Stimulated activated naive B cell treated with anti-CD40 and anti-IgM and Interleukin-4, amounts not matched to agents 10 μg/mL and 1 μg/mL and 100 μg/mL, for 72 hours (primary cell): ENCODE measurements around the gene METTL16.
A peak's percentile ranks its signal among the peaks of the same experiment; 100 is the strongest.

ENCODE experiments used
- ATAC-seq, 2 donors: fragments of 150-1000 bp; cut with Tn5 transposase; replicated peaks; 2 replicates each; pipeline ENCODE4 v1.10.0; 2021; ENCODE audit warnings: moderate library complexity in 1 of 2
- DNase-seq: peaks from one replicate; pipeline ENCODE4 v3.0.0; 2021
- H3K27ac Mint-ChIP-seq: one replicate; pipeline ENCODE4 v1.8.0; 2022; ENCODE audit warnings: mild to moderate bottlenecking, mixed read lengths
- H3K27me3 Mint-ChIP-seq, 2 donors: one replicate each; pipeline ENCODE4 v1.8.0; 2022; ENCODE audit warnings: mixed read lengths in 2 of 2
- H3K36me3 Mint-ChIP-seq, 2 donors: one replicate each; pipeline ENCODE4 v1.8.0; 2022; ENCODE audit warnings: mixed read lengths in 2 of 2, mild to moderate bottlenecking in 1 of 2
- H3K4me1 Mint-ChIP-seq, 2 donors: one replicate each; pipeline ENCODE4 v1.8.0; 2022; ENCODE audit warnings: mixed read lengths in 2 of 2, mild to moderate bottlenecking in 1 of 2
- H3K4me3 Mint-ChIP-seq, 2 donors: one replicate each; pipeline ENCODE4 v1.8.0; 2022; ENCODE audit warnings: mild to moderate bottlenecking in 2 of 2, mixed read lengths in 2 of 2, moderate library complexity in 1 of 2
- H3K9me3 Mint-ChIP-seq, 2 donors: one replicate each; pipeline ENCODE4 v1.8.0; 2022; ENCODE audit warnings: mixed read lengths in 2 of 2, mild to moderate bottlenecking in 1 of 2

METTL16 gene

DNA sequence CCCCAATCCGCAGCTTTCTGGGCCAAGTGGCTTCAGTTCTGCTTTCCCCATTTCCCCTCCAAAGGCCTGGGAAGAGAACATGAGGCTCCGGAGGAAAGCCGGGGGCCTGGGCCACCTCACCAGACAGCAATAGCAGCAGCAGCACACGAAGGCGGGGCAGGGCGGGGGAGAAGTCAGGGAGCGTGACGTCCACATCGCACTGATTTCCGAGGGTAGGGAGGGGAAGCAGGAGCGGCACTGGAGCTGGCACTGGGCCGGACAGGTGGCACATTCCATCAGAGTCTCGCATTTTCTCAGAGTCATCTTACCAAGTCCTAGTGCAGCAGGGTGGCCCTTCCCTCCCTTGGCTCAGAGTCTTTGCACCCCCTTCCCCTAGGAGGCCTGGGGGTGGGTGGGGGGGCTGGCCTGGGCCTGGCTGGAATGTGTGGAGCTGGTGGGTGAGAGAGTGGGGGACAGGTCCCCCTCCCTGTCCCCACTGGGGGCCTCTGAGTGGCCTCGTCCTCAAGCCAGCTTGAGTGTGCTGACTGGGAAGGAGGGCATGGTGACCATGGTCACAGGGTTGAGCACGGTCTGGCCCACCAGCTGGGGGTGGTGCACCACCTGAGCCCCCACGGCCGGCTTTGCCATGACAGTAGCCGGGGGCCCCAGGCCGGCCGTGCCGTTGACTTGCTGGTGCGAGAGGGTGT is 125.1 kb downstream of the METTL16 start:
- Mint-ChIP-seq H3K36me3 (peaks cover 13 to 25% of the 10 kb centered on the region in 2 donors), H3K27me3 (no peaks in the 10 kb centered on the region), H3K27ac (peak overlapping the region; percentile 20), H3K4me1 (peaks cover 22 to 43% of the 10 kb centered on the region in 2 donors), H3K4me3 (no peak overlapping the region), H3K9me3 (no peaks in the 10 kb centered on the region)
- ATAC-seq (no peak), DNase-seq (no peak)

- ATAC-seq, result no peak
- peaks cover 14 to 33% of the 10 kb centered on the region in 2 donors for H3K4me1 Mint-ChIP-seq
- no peaks in the 10 kb centered on the region for H3K9me3 Mint-ChIP-seq
- H3K4me3 Mint-ChIP-seq, result no peak overlapping the region
- peaks cover 13 to 23% of the 10 kb centered on the region in 2 donors for H3K36me3 Mint-ChIP-seq
- no peaks in the 10 kb centered on the region for H3K27me3 Mint-ChIP-seq
- no peak overlapping the region for H3K27ac Mint-ChIP-seq
- DNase-seq, result no peak
These were observed 126.2 kb downstream of the METTL16 start for GRCh38 chr17:2385240-2386210.

GRCh38 chr17:2384439-2385127 is 127.1 kb downstream of the METTL16 start:
- Mint-ChIP-seq H3K27me3 (no peaks in the 10 kb centered on the region), H3K4me1 (peaks cover 13 to 24% of the 10 kb centered on the region in 2 donors), H3K9me3 (no peaks in the 10 kb centered on the region), H3K27ac (peak overlapping the region; percentile 51), H3K4me3 (no peak overlapping the region), H3K36me3 (peaks cover 13 to 22% of the 10 kb centered on the region in 2 donors)
- ATAC-seq, result no peak
- no peak for DNase-seq

- DNase-seq, result no peak
- Mint-ChIP-seq H3K36me3 (peaks cover 13 to 19% of the 10 kb centered on the region in 2 donors), H3K4me3 (no peak overlapping the region), H3K9me3 (no peaks in the 10 kb centered on the region), H3K27ac (no peak overlapping the region), H3K4me1 (peaks cover 8 to 15% of the 10 kb centered on the region in 2 donors), H3K27me3 (no peaks in the 10 kb centered on the region)
- no peak for ATAC-seq
These were observed 128.0 kb downstream of the METTL16 start for GRCh38 chr17:2383628-2384167.

GRCh38 chr17:2380950-2381649 is 130.6 kb downstream of the METTL16 start:
- no peak overlapping the region for H3K4me3 Mint-ChIP-seq
- ATAC-seq, result no peak
- H3K27me3 Mint-ChIP-seq, result no peaks in the 10 kb centered on the region
- no peak overlapping the region for H3K27ac Mint-ChIP-seq
- peaks cover 14 to 20% of the 10 kb centered on the region in 2 donors for H3K36me3 Mint-ChIP-seq
- peaks cover 2 to 5% of the 10 kb centered on the region in 2 donors for H3K4me1 Mint-ChIP-seq
- no peaks in the 10 kb centered on the region for H3K9me3 Mint-ChIP-seq
- DNase-seq, result no peak

DNA sequence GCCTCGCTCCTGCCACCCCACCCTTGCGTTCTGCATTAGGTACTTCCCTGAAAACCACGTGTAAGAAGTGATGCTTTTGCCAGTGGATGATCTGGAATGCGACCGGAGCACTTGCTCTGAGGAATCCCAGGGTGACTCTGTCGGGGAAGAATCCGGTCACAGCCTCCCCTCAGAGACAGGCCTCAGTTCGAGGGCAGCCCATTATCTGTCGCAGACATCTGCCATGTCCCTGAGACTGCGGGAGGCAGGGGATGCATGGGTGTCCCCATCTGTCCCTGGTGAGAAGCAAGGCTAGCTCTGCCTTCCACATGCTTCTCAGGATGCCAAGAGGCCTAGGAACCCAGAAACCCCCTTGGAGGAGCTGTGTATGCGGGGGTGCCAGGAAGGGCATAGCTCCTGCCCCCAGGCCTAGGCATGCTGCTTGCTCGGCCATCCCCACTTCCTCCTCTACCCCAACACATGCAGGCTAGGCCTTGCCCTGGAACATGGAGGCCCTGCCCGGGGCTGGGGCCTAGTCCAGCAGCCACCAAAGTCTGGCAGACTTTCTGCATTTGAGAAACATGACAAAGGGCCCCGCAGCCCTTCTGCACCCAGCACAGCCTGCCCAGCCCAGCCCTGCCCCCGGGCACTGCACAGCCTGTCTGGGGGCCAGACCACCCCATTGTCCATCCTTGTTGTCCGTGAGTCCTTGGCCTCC is 131.3 kb downstream of the METTL16 start:
- H3K36me3 Mint-ChIP-seq, result peaks cover 17 to 23% of the 10 kb centered on the region in 2 donors
- ATAC-seq (no peak), DNase-seq (no peak)
- H3K4me1 Mint-ChIP-seq, result peaks cover 2 to 5% of the 10 kb centered on the region in 2 donors
- H3K9me3 Mint-ChIP-seq, result no peaks in the 10 kb centered on the region
- H3K4me3 Mint-ChIP-seq, result no peak overlapping the region
- no peaks in the 10 kb centered on the region for H3K27me3 Mint-ChIP-seq
- H3K27ac Mint-ChIP-seq, result no peak overlapping the region

GRCh38 chr17:2379489-2380225 is 132.0 kb downstream of the METTL16 start:
- H3K4me1 Mint-ChIP-seq, result peaks cover 2 to 5% of the 10 kb centered on the region in 2 donors
- H3K36me3 Mint-ChIP-seq, result peaks cover 20 to 30% of the 10 kb centered on the region in 2 donors
- H3K4me3 Mint-ChIP-seq, result no peak overlapping the region
- no peak for DNase-seq
- no peaks in the 10 kb centered on the region for H3K9me3 Mint-ChIP-seq
- no peak overlapping the region for H3K27ac Mint-ChIP-seq
- ATAC-seq, result no peak
- H3K27me3 Mint-ChIP-seq, result no peaks in the 10 kb centered on the region

GRCh38 chr17:2378905-2379304 is 132.8 kb downstream of the METTL16 start:
- H3K4me1 Mint-ChIP-seq, result peaks cover 2 to 5% of the 10 kb centered on the region in 2 donors
- DNase-seq, result no peak
- no peaks in the 10 kb centered on the region for H3K9me3 Mint-ChIP-seq
- no peak for ATAC-seq
- no peak overlapping the region for H3K4me3 Mint-ChIP-seq
- H3K27me3 Mint-ChIP-seq, result no peaks in the 10 kb centered on the region
- H3K36me3 Mint-ChIP-seq, result peaks cover 20 to 31% of the 10 kb centered on the region in 2 donors
- H3K27ac Mint-ChIP-seq, result no peak overlapping the region

- H3K9me3 Mint-ChIP-seq, result no peaks in the 10 kb centered on the region
- no peak for ATAC-seq
- H3K4me1 Mint-ChIP-seq, result no peaks in the 10 kb centered on the region
- peaks cover 22 to 39% of the 10 kb centered on the region in 2 donors for H3K36me3 Mint-ChIP-seq
- H3K27ac Mint-ChIP-seq, result no peak overlapping the region
- no peak for DNase-seq
- H3K27me3 Mint-ChIP-seq, result no peaks in the 10 kb centered on the region
- H3K4me3 Mint-ChIP-seq, result no peak overlapping the region
These were observed 134.0 kb downstream of the METTL16 start for GRCh38 chr17:2377659-2378058.

- no peaks in the 10 kb centered on the region for H3K4me1 Mint-ChIP-seq
- ATAC-seq (no peak), DNase-seq (no peak)
- no peak overlapping the region for H3K4me3 Mint-ChIP-seq
- H3K36me3 Mint-ChIP-seq, result peaks cover 26 to 46% of the 10 kb centered on the region in 2 donors
- no peaks in the 10 kb centered on the region for H3K9me3 Mint-ChIP-seq
- H3K27me3 Mint-ChIP-seq, result no peaks in the 10 kb centered on the region
- no peak overlapping the region for H3K27ac Mint-ChIP-seq
These were observed 135.6 kb downstream of the METTL16 start for GRCh38 chr17:2376107-2376506.

DNA sequence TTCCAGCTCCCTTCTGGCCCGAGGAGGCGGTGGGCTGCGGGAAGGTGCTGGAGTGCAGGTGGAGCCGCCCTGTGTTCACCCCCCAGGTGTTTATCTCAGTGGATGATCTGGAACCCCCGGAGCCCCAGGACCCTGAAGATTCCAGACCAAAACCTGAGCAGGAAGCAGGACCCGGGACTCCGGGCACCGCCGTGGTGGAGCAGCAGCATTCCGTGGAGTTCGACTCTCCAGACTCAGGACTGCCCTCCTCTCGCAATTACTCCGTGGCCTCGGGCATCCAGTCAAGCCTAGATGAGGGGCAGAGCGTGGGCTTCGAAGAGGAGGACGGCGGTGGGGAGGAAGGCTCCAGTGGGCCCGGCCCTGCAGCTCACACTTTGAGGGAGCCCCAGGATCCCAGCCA is 136.3 kb downstream of the METTL16 start:
- no peaks in the 10 kb centered on the region for H3K4me1 Mint-ChIP-seq
- no peaks in the 10 kb centered on the region for H3K9me3 Mint-ChIP-seq
- no peak for ATAC-seq
- H3K36me3 Mint-ChIP-seq, result peaks cover 26 to 47% of the 10 kb centered on the region in 2 donors
- no peak for DNase-seq
- no peak overlapping the region for H3K27ac Mint-ChIP-seq
- H3K27me3 Mint-ChIP-seq, result no peaks in the 10 kb centered on the region
- H3K4me3 Mint-ChIP-seq, result no peak overlapping the region

GRCh38 chr17:2374549-2375285 is 137.0 kb downstream of the METTL16 start:
- ATAC-seq (no peak), DNase-seq (no peak)
- peaks cover 31 to 47% of the 10 kb centered on the region in 2 donors for H3K36me3 Mint-ChIP-seq
- no peak overlapping the region for H3K4me3 Mint-ChIP-seq
- H3K27me3 Mint-ChIP-seq, result no peaks in the 10 kb centered on the region
- H3K4me1 Mint-ChIP-seq, result no peaks in the 10 kb centered on the region
- H3K9me3 Mint-ChIP-seq, result no peaks in the 10 kb centered on the region
- no peak overlapping the region for H3K27ac Mint-ChIP-seq
